UCSD-AML1 (cell line): ENCODE measurements around the gene DNAJC12.
"Not testable (repeated sequence)": the region's sequence is repeated elsewhere in the genome, so short reads cannot be mapped to it uniquely, and the experiment has no call there.

Experiments
- DNase-seq: peaks from one replicate; lab custom pipeline; 2025; ENCODE audit not compliant: unreplicated experiment; lab: John Stamatoyannopoulos, UW

The DNAJC12 gene

DNA sequence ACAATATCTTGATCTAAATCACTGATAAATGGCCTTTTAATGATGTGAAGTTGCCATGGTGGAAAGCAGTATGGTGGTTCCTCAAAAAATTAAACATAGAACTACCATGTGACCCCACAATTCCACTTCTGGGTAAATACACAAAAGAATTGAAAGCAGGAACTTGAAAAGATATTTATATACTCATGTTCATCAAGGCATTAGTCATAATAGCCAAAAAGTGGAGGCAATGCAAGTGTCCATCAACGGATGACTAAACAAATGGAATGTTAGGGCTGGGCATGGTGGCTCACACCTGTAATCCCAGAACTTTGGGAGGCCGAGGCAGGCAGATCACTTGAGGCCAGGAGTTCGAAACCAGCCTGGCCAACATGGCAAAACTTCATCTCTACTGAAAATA lies 2.0 kb upstream of the DNAJC12 start:
- no peak for DNase-seq

DNA sequence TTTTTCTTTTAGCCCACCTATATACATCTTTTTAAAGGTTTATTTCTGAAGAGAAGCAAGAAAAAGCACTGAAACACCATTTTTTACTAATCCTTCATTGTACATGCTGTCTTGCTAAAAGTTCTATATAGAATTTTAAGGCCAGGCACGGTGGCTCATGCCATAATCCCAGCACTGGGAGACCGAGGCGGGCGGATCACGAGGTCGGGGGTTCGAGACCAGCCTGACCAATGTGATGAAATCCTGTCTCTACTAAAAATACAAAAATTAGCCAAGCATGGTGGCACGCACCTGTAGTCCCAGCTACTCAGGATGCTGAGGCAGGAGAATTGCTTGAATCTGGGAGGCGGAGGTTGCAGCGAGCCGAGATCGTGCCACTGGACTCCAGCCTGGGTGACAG lies 1.5 kb upstream of the DNAJC12 start:
- not testable (repeated sequence) for DNase-seq

DNA sequence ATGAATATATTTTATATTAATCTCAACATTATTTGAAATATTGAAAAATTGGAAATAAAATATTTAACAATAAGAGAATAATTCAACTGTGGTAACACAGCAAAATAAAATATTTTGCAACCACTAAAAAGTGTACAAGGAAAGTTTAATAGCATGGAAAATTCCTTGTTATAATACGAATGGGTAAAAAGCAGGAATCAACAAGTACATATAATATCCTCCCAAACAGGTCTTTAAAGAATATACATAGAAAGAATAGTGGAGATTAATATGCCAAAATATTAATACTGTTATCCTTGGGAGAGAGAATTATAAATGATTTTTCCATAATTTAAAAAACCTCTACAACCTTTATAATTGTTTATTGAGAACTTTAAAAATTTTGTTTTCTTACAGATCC lies 1.0 kb downstream of the DNAJC12 start:
- DNase-seq = no peak

DNA sequence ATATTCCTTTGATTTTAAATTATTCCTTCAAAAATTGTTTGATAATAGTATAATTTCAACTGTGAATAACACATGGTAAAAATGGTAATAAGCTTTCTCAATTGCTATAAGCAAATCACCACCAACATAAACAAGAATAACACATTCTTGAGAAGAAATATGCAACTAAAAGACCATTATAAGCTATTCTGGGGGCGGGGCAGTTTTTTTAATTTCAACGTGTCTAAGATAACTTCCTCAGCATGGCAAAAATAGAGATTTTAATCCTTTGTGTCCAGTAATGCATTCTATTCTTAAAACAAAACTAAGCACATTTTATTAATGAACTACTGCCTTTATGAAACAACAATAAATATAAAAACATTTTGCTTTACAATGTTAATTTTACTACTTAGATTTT lies 1.5 kb downstream of the DNAJC12 start:
- DNase-seq = no peak

DNA sequence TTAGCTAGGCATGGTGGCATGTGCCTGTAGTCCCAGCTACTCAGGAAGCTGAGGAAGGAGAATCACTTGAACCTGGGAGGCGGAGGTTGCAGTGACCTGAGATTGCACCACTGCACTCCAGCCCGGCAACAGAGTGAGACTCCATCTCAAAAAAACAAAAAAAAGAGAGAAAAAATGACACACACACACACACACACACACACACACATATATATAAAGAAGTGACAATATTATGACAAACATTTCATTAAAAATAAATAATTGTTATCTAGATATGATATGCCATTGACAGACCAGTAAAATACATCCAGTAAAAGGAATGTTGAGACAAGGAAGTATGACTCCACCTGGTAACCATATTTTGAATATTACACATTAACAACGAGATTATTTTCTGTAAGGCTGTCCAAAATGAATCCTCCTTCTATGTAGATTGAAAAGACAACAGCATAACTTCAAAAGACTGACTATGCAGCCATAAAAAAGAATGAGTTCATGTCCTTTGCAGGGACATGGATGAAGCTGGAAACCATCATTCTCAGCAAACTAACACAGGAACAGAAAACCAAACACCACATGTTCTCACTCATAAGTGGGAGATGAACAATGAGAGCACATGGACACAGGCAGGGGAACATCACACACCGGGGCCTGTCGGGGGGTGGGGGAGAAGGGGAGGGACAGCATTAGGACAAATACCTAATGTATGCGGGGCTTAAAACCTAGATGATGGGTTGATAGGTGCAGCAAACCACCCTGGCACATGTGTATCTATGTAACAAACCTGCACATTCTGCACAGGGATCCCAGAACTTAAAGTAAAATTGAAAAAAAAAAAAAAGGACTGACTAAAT lies 2.2 kb downstream of the DNAJC12 start:
- DNase-seq = not testable (repeated sequence)

DNA sequence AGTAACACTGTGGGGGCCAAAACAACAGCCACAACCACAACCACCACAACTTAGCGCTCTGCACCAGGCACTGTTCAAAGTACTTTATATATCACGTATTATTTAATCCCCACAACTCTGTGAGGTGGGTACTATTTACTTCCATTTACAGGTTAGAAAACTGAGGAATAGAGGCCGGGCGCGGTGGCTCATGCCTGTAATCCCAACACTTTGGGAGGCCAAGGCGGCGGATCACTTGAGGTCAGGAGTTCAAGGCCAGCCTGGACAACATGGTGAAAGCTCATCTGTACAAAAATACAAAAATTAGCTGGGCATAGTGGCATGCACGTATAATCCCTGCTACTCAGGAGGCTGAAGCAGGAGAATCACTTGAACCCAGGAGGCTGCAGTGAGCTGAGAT lies 3.6 kb downstream of the DNAJC12 start:
- DNase-seq = no peak

DNA sequence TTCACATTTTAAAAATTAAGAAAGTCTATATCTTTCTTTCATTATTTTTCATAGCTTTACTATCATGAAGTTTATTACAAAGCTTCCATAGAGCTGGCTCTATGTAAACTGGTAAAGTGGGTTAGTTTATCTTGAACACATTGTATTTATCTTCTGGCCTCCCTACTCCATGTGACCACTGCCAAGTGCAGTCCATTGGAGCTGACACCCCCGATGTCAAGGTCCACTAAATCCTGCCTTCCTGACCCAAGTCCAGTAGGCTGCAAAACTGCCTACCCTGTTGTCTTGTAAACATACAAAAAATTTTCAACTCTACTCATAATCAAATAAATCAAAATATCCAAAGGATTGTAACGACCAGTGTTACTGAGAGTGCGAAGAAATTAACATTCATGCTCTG lies 10.2 kb downstream of the DNAJC12 start:
- no peak for DNase-seq

DNA sequence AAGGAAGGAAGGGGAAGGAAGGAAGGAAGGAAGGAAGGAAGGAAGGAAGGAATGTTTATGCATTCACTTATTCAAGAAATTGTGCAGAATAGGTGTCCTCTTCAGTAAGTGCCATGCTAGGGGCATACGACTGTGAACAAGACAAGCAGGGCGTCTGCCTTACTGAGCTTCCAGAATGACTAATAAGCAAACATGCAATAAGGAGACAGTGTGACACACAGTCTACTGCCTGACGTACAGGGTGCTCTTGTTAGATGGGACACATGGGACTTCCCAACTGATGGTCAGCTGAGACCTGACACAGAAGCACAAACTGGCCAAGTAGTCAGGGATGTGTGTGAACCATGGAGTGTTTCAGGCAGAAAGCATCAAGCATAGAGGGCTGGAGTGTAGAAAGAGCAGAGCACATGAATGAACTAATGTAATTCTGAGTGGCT lies 18.2 kb downstream of the DNAJC12 start:
- DNase-seq = no peak

DNA sequence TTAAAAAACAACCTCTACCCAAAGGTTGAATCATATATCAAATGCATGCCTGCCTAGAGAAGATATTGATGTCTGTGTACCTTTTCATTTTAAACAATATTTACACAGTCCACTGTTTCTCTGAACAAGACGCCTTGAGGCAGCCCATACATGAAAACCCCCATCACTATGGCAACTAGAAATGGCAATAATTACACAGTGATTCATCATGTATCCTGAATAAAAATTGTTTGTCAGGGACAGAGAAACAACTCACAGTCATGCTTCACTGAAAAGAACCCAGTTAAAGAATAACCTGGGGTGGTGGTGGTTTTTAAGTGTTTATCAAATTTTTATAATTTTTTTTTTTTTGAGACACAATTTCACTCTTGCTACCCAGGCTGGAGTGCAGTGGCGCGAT lies 19.7 kb downstream of the DNAJC12 start:
- no peak for DNase-seq

DNA sequence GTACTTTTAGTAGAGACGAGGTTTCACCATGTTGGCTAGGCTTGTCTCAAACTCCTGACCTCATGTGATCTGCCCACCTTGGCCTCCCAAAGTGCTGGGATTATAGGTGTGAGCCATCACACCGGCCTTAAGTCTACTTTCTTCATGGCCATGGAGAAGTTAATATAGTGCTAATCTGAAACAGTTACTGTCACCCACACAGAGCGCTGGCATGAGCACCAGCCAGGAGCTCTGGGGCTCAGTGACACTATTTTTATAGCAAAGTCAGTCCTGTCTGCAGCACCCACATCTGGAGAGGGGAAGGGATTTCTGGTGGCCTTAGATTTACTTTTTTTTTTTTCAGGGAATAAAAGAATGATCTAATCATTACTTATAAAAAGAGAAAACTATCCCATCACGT lies 21.3 kb downstream of the DNAJC12 start:
- no peak for DNase-seq

DNA sequence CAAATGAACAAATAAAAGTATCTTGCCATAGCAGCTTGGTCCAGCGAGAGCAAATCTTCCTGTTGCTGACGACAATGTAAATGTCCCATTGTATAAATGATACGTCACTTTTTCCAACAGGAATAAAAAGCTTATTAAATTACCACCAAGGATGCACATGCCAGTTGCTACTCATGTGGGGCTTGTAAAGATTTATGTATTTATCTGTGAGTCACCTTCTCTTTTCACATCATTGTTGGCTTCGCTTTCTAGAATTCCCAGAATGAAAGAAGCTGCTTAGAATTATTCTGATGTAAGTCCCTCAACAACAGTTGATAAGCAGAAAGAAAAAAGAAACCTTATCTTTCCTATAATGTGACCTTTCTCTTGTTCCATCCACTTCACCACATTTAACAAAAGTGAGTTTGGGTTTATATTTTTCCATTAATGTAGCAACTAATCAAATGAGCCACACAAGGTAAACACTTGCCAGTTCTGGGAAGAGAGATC lies 22.4 kb downstream of the DNAJC12 start:
- no peak for DNase-seq

DNA sequence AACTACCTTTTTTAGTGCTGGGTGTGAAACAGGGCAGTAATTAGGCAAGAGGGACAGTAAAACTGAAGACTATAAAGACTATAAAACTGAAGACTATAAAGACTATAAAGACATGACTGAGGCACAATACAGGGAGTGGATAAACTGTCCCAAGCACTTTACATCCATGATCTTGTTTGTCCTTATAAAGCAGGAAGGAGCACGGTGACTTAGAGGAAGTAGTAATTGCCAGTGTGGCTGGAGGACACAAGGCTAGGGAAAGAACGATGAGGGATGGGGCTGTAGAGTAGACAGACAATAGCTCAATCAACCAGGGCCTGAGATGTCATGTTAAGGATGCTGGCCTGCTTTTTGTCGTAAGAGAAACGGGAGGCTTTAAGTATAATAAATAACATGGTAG lies 26.0 kb downstream of the DNAJC12 start:
- no peak for DNase-seq

DNA sequence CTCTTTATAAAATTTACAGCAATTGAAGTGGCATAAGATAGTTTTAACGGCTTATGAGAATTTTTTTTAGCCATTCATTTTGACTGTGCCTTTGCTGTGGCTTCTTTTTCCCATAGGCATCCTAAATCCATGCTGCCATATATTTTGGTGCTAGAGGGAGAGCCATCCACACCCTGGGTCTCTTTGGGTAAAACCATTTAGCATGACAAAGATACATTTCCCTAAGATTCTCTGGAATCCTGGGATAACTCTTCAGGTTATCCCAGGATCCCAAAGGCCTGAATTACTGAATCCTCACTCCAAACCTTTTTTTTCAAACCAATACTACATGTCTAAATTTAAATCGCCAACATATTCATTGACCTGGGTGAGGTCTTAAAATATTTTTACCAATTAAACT lies 28.9 kb downstream of the DNAJC12 start:
- DNase-seq = no peak

DNA sequence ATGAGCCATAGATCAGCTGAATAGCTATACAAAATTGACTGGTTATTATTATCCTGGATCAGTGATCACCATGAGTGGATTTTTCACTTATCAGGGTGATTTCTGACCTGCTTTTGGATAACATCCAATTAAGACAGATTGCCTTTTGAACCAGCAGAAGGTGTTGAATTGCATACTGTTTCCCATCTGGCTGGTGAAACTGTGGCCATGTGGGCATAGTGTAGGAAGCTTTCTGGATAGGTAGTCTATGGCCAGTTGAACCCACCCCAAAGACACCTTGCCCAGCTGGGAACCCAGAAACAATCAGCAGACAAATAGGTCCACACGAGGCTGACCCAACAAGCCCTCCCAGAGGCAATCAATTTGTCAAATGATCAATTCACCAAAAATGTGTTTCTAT lies 29.3 kb downstream of the DNAJC12 start:
- no peak for DNase-seq

DNA sequence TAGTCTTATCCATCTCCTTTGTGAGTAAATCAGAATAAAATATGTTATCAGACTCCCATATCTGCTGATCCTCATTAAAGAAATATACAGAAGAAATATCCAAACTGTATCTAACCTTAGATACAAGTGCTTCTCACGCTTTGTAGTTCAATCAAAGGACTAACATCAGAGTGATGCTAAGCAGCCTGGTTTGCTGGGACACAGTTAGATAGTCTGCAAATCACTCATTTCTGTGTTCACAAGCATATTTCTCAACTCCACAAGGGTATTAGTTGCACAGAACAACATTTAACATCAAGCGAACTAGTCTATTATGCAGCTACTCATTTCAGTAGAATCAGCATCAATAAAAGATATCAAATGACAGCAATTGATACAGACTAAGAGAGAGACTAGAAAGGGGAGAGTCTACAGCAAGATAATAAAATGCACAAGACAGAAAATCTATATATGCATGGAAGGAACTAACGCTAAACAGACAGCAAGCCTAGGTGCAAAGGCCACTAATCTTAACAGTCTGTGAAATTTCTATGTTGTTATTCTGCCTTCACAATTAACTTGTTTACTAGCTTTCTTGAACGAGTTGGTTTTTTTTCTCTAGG lies 30.0 kb downstream of the DNAJC12 start:
- DNase-seq = no peak

DNA sequence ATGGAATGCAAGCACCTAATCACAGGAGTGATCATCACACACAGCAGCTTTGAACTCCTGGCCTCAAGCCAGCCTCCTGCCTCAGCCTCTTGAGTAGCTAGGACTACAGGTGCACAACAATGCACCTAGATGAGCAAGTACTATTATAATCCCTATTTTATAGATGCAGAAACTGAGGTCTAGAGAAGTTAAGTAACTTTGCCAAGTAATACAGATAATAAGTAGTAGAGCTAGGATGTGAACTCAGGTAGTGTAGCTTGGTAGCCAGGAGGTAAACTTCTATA lies 33.7 kb downstream of the DNAJC12 start:
- DNase-seq = no peak

DNA sequence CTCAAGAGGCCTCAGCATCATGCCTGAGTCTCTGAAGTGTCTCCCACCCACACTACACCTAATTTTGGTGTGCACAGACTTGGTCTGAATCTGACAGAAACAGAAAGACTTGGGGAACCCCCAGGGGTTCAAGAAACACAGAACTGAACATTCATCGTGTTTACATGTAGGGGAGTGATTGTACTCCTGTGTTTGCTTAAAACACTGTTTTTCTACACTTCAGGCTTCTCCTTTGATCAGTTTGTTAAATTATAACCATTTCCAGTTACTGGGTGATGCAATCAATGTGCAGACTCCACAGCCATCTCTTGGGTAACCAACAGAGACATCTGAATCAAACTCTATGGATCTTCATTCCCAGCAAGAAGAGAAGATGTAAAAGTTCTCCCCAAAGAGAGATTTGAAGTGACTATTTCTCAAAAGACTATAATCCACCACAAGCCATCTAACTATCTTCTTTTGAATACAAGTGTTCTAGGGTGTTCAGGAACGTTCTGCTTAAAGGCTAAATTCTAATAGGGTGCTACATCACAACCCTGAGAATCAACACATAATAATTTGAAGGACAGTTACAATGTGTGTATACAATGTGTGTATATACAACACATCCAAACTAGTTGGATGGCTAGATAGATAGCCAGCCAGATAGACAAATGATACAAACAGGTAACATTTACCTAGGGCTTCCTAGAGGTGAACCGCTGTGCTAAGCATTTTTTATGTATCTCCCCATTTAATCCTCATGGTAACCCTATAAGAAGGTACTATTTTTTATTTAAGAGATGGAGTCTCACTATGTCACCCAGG lies 34.2 kb downstream of the DNAJC12 start:
- DNase-seq = no peak

DNA sequence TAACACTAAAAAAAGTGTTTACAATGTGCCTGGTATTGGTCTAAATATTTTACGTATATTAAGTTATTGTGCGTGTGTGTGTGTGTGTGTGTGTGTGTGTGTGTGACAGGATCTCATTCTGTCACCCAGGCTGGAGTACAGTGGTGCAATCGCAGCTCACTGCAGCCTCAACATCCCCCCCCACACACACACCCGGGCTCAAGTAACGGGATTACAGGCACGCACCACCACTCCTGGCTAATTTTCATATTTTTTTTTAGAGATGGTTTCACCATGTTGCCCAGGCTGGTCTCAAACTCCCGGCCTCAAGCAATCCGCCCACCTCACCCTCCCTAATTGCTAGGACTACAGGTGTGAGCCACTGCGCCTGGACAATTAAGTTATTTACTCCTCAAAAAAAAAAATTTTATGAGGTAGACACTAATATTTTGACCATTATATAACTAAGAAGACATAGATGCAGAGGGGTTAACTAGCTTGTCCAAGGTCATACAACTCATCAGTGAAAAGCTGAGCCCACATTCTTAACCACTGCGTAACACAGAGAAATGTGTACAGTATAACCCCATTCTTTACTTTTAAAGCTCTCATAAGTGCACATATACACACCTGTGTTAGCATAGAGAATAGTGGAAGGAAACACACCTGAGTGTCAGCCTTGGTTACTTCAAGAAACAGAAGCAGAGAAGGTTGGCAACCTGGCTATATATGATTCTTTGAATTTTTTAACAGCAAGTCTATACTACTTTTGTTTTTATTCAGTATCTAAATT lies 35.0 kb downstream of the DNAJC12 start:
- DNase-seq = no peak

DNA sequence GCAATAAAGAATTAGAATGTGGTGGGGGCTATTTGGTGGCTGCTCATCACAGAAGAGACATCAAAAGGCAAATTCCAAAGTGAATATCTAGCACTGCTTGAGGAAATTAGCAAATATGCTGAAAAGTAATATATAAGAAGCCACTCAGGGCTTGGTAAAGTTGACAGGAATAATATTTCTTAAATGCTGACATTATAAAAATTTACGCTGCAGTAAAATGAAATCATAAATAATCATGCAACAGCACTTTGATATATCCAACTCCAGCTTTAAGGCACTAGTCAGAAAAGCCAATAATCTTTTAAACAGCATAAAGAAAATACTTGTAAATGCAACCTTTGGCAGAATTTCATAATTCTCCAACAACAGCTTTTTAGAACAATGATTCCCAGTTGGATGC lies 36.9 kb downstream of the DNAJC12 start:
- no peak for DNase-seq

DNA sequence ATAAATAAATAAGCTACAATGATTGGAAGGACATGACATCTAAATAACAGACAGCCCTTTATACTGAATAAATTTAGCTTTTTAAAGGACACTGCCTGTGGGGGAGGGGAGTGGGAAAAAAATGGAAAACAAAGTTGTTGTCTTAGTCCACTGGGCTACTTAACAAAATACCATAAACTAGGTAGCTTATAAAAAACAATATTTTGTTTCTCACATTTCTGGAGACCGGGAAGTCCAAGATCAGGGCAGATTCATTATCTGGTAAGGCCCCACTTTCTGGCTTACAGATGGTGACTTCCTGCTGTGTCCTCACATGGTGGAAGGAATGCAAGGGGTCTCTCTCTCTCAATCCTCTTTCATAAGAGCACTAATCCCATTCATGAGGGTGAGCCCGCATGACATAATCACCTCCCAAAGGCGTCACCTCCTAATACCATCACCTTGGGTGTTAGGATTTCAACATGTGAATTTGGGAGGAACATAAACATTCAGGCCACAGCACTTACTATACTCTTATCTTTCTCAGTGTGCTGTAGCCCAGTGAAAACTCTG lies 43.0 kb downstream of the DNAJC12 start:
- DNase-seq = no peak

DNA sequence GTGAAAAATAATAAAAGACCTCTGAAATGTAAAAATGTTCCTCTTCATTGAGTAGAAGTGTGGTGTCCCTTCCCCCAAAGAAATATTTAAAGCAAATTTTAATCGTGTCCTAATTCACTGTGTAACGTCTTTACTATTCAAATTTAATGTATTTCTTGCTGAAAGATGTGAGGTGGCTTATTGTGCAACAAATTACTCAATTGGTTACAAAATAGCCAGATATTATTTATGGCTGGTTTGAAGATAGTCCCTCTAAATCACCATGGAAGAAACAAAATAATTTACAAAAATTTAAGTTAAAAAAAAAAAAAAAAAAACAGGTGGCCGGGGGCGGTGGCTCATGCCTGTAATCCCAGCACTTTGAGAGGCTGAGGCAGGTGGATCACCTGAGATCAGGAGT lies 43.7 kb downstream of the DNAJC12 start:
- DNase-seq = no peak
